H9 (cell line): ENCODE data around the gene HOXD8. TPM values are rescaled to one million over a fixed set of nuclear protein-coding genes. Genes with fewer than 3 reads are reported as not detected.

ENCODE experiments used
- DNase-seq: peaks from one replicate; pipeline ENCODE4 v3.0.0-alpha.2; 2017
- H2AFZ ChIP-seq: one replicate; pipeline ENCODE4 v1.6.1; 2013; ENCODE audit warnings: mild to moderate bottlenecking, low read length, control low read depth, moderate library complexity
- H2AK5ac ChIP-seq: 2 replicates; pipeline ENCODE4 v1.6.1; 2013; ENCODE audit warnings: low read length, control low read depth, mixed read lengths; ENCODE audit not compliant: insufficient read length
- H2BK120ac ChIP-seq: one replicate; pipeline ENCODE4 v1.6.1; 2013; ENCODE audit warnings: low read depth, mild to moderate bottlenecking, low read length, control low read depth, inconsistent platforms; ENCODE audit not compliant: poor library complexity, severe bottlenecking
- H2BK12ac ChIP-seq: 2 replicates; pipeline ENCODE4 v1.6.1; 2013; ENCODE audit warnings: low read length, control low read depth, mixed read lengths, low read depth; ENCODE audit not compliant: insufficient read length
- H2BK15ac ChIP-seq: 2 replicates; pipeline ENCODE4 v1.6.1; 2013; ENCODE audit warnings: low read depth, low read length, control low read depth
- H2BK20ac ChIP-seq: one replicate; pipeline ENCODE4 v1.6.1; 2013; ENCODE audit warnings: low read depth, mild to moderate bottlenecking, low read length, control low read depth, inconsistent platforms; ENCODE audit not compliant: poor library complexity, severe bottlenecking
- H2BK5ac ChIP-seq: 2 replicates; pipeline ENCODE4 v1.6.1; 2013; ENCODE audit warnings: low read length, control low read depth, mixed read lengths; ENCODE audit not compliant: insufficient read length
- H3K14ac ChIP-seq: 2 replicates; pipeline ENCODE4 v1.6.1; 2013; ENCODE audit warnings: low read length, control low read depth; ENCODE audit not compliant: insufficient read depth
- H3K18ac ChIP-seq: 2 replicates; pipeline ENCODE4 v1.6.1; 2013; ENCODE audit warnings: low read depth, mild to moderate bottlenecking, mixed read lengths, low read length, control low read depth; ENCODE audit not compliant: insufficient read length
- H3K23ac ChIP-seq: 2 replicates; pipeline ENCODE4 v1.6.1; 2013; ENCODE audit warnings: low read length, control low read depth, mixed read lengths, low read depth; ENCODE audit not compliant: insufficient read length
- H3K23me2 ChIP-seq: 2 replicates; pipeline ENCODE4 v1.6.1; 2013; ENCODE audit warnings: low read depth, mild to moderate bottlenecking, mixed read lengths, low read length, control low read depth; ENCODE audit not compliant: insufficient read length, poor library complexity, severe bottlenecking
- H3K27ac ChIP-seq: 2 replicates; pipeline ENCODE4 v1.5.1; 2013; ENCODE audit warnings: low read length, control low read depth, mixed read lengths, low read depth; ENCODE audit not compliant: insufficient read length
- H3K27me3 ChIP-seq: 2 replicates; pipeline ENCODE4 v1.6.1; 2013; ENCODE audit warnings: low read length, control low read depth, inconsistent platforms; ENCODE audit not compliant: insufficient read depth
- H3K4ac ChIP-seq: 2 replicates; pipeline ENCODE4 v1.6.1; 2013; ENCODE audit warnings: low read depth, mild to moderate bottlenecking, control low read depth, inconsistent platforms, low read length, moderate library complexity
- H3K4me1 ChIP-seq: 2 replicates; pipeline ENCODE4 v1.6.1; 2013; ENCODE audit warnings: low read length, control low read depth, inconsistent platforms; ENCODE audit not compliant: insufficient read depth
- H3K4me2 ChIP-seq: 2 replicates; pipeline ENCODE4 v1.6.1; 2013; ENCODE audit warnings: low read length, control low read depth, mixed read lengths; ENCODE audit not compliant: insufficient read length, insufficient read depth
- H3K56ac ChIP-seq: 2 replicates; pipeline ENCODE4 v1.6.1; 2013; ENCODE audit warnings: low read depth, mild to moderate bottlenecking, mixed read lengths, low read length, control low read depth; ENCODE audit not compliant: insufficient read length
- H3K79me1 ChIP-seq: 2 replicates; pipeline ENCODE4 v1.6.1; 2013; ENCODE audit warnings: low read depth, mild to moderate bottlenecking, moderate library complexity, low read length, control low read depth, inconsistent platforms; ENCODE audit not compliant: insufficient read depth, poor library complexity, severe bottlenecking
- H3K79me2 ChIP-seq: 2 replicates; pipeline ENCODE4 v1.6.1; 2013; ENCODE audit warnings: low read length, control low read depth, inconsistent platforms; ENCODE audit not compliant: insufficient read depth
- H3K9ac ChIP-seq: 2 replicates; pipeline ENCODE4 v1.6.1; 2013; ENCODE audit warnings: low read length, control low read depth, mixed read lengths; ENCODE audit not compliant: insufficient read length; ENCODE audit errors: extremely low read depth
- H3K9me3 ChIP-seq: one replicate; pipeline ENCODE4 v1.6.1; 2013; ENCODE audit warnings: low read depth, low read length, inconsistent platforms; ENCODE audit not compliant: control insufficient read depth
- H3T11ph ChIP-seq: one replicate; pipeline ENCODE4 v1.6.1; 2013; ENCODE audit warnings: mild to moderate bottlenecking, low read length, control low read depth, inconsistent platforms
- H4K20me1 ChIP-seq: one replicate; pipeline ENCODE4 v1.6.1; 2013; ENCODE audit not compliant: control insufficient read depth, insufficient read length, insufficient read depth
- H4K5ac ChIP-seq: 2 replicates; pipeline ENCODE4 v1.6.1; 2013; ENCODE audit warnings: low read depth, mild to moderate bottlenecking, mixed read lengths, low read length, control low read depth; ENCODE audit not compliant: insufficient read length
- H4K8ac ChIP-seq: replicated peaks from 2 replicates; pipeline ENCODE4 v1.6.1; 2013; ENCODE audit warnings: low read length, control low read depth, mixed read lengths, low read depth; ENCODE audit not compliant: insufficient read length
- H4K91ac ChIP-seq: 2 replicates; pipeline ENCODE4 v1.6.1; 2013; ENCODE audit warnings: low read depth, mild to moderate bottlenecking, moderate library complexity, mixed read lengths, low read length, control low read depth; ENCODE audit not compliant: insufficient read length
- H3K27ac Mint-ChIP-seq, 3 experiments: 2 replicates in 2 of 3; 3 replicates in 1 of 3; pipeline ENCODE4 v1.8.0; 2020 to 2021; ENCODE audit warnings: mixed read lengths in 3 of 3, mild to moderate bottlenecking in 1 of 3, moderate library complexity in 1 of 3
- H3K27me3 Mint-ChIP-seq: 2 replicates; pipeline ENCODE4 v1.8.0; 2021; ENCODE audit warnings: low read depth, mild to moderate bottlenecking, moderate library complexity, mixed read lengths
- H3K36me3 Mint-ChIP-seq, 3 experiments: 2 replicates in 2 of 3; 3 replicates in 1 of 3; pipeline ENCODE4 v1.8.0; 2020 to 2021; ENCODE audit warnings: low read depth in 3 of 3, mixed read lengths in 3 of 3; ENCODE audit not compliant: insufficient read depth in 1 of 3
- H3K4me1 Mint-ChIP-seq, 2 experiments: 2 replicates each; pipeline ENCODE4 v1.8.0; 2020; ENCODE audit warnings: mixed read lengths in 2 of 2
- H3K4me3 Mint-ChIP-seq, 2 experiments: 2 replicates in 1 of 2; 3 replicates in 1 of 2; pipeline ENCODE4 v1.8.0; 2020 to 2021; ENCODE audit warnings: mild to moderate bottlenecking in 2 of 2, mixed read lengths in 2 of 2, moderate library complexity in 1 of 2
- H3K9me3 Mint-ChIP-seq, 2 experiments: 2 replicates in 1 of 2; 3 replicates in 1 of 2; pipeline ENCODE4 v1.8.0; 2020; ENCODE audit warnings: mild to moderate bottlenecking in 2 of 2, mixed read lengths in 2 of 2, moderate library complexity in 1 of 2
- CTCF ChIP-seq: fragments of 200-600 bp; sonication (generic); conservative IDR thresholded peaks from 3 replicates; pipeline ENCODE4 v1.8.0; 2021; ENCODE audit warnings: antibody characterized with exemption, mild to moderate bottlenecking
- WGBS: extraction: QIAGEN DNeasy Blood & Tissue Kit; methylation state at CpG from one replicate; pipeline ENCODE4 v1.1.7; 2013; ENCODE audit warnings: missing lambda C conversion rate, low lambda C conversion rate, mixed read lengths; ENCODE audit not compliant: insufficient read length; ENCODE audit errors: extremely low coverage; 5-methylcytosine and 5-hydroxymethylcytosine counted together
- total RNA-seq: library from RNA; stranded (reverse); gene quantifications from 2 replicates; pipeline ENCODE4 v1.2.1, GENCODE V29; 2021

The HOXD8 gene
- total RNA-seq, 1 experiment from 2014 or later: not detected

- Histone ChIP-seq H4K5ac (no peak overlapping the region), H3K9ac (no peak overlapping the region), H4K8ac (no peak overlapping the region), H4K20me1 (no peaks in the 10 kb centered on the region), H3K27me3 (peaks cover 93% of the 10 kb centered on the region), H3T11ph (no peak overlapping the region), H2AFZ (no peak overlapping the region), H3K23me2 (no peaks in the 10 kb centered on the region), H2BK5ac (no peak overlapping the region), H3K14ac (no peak overlapping the region), H4K91ac (no peak overlapping the region), H3K79me2 (no peaks in the 10 kb centered on the region), H3K56ac (no peak overlapping the region), H3K79me1 (no peaks in the 10 kb centered on the region), H2BK12ac (no peak overlapping the region), H3K4me2 (no peak overlapping the region), H3K23ac (no peak overlapping the region), H3K4me1 (no peaks in the 10 kb centered on the region), H3K9me3 (no peaks in the 10 kb centered on the region), H2BK120ac (no peak overlapping the region), H3K18ac (no peak overlapping the region), H2BK20ac (no peak overlapping the region), H2AK5ac (no peak overlapping the region), H3K4ac (no peak overlapping the region), H3K27ac (no peak overlapping the region), H2BK15ac (no peak overlapping the region)
- H3K27ac Mint-ChIP-seq: no peak overlapping the region
- no CpG with 5 or more reads among the region's 56 CpGs for WGBS
- TF ChIP-seq CTCF: no peak
- peaks cover 96% of the 10 kb centered on the region for H3K27me3 Mint-ChIP-seq
- no peaks in the 10 kb centered on the region; a peak in 2 of 7 replicates for H3K36me3 Mint-ChIP-seq
- peak overlapping the region; percentile 2 to 75; a peak in 4 of 5 replicates for H3K4me3 Mint-ChIP-seq
- peaks cover 5 to 20% of the 10 kb centered on the region in 2 experiments; a peak in 4 of 5 replicates for H3K9me3 Mint-ChIP-seq
- peak; percentile 45 for DNase-seq
- H3K4me1 Mint-ChIP-seq: peaks cover 16 to 40% of the 10 kb centered on the region in 2 experiments
Measured at GRCh38 chr2:176104316-176105077, 25.0 kb upstream of the HOXD8 start.
